ENCODE measurements around the gene EFCAB7.
A peak's percentile ranks its signal among the peaks of the same experiment; 100 is the strongest.

Gene EFCAB7

GRCh38 chr1:63522891-63523728 lies at the start of gene EFCAB7, which contains the start of gene ITGB3BP:
TSS of gene EFCAB7 (plus strand) at chr1:63523525. CDS start at chr1:63525573, 2,048 bp downstream.
TSS of gene ITGB3BP (minus strand) at chr1:63523225. CDS start at chr1:63523133, 92 bp downstream.
- peak; percentile 76 for DNase-seq

- DNase-seq: no peak
Measured at GRCh38 chr1:63475761-63476160, 47.6 kb upstream of the EFCAB7 start.

- no peak for DNase-seq
Measured at GRCh38 chr1:63480057-63480456, 43.3 kb upstream of the EFCAB7 start.

DNA sequence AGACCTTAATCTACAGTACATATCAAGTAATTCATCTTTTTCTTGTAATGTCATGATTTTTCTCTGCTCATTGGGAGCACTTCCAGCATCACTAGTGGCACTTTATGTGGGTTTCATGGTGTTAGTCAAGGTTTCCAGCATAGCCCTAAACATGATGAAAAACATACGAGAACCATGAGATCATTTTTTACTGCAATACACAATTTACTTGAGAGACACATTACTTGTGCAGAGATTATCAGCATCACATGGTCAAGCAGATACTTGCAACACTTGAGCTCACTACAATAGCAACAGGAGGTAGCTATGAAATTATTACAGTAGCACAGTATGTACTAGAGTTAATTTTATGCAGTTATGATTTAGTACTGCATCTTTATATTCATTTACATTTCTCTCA lies 36.7 kb upstream of the EFCAB7 start:
- DNase-seq: no peak

- no peak for DNase-seq
Measured at GRCh38 chr1:63487336-63488065, 35.8 kb upstream of the EFCAB7 start.

DNA sequence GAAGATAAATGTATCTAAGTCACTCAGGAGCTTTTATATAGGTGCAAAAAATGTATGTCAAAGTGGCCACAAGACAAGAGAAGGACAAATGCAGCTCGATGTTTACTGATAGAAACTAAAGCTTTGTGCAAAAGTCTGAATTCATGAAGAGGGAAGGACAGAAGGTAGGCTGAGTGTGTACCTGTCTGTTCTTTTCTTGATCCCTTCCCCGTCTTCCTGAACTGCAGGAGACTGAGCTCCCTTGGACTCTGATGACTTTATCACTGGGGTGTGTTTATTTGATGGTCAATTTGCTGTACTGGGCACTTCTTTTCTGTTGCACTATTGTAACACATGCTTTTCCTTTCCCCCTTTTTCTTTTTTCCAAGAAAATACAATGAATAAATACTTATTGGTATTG lies 25.7 kb upstream of the EFCAB7 start:
- no peak for DNase-seq

- DNase-seq: no peak
Measured at GRCh38 chr1:63498106-63498505, 25.2 kb upstream of the EFCAB7 start.

- no peak for DNase-seq
Measured at GRCh38 chr1:63501256-63501655, 22.1 kb upstream of the EFCAB7 start.

- DNase-seq: no peak
Measured at GRCh38 chr1:63506782-63507181, 16.5 kb upstream of the EFCAB7 start.

DNA sequence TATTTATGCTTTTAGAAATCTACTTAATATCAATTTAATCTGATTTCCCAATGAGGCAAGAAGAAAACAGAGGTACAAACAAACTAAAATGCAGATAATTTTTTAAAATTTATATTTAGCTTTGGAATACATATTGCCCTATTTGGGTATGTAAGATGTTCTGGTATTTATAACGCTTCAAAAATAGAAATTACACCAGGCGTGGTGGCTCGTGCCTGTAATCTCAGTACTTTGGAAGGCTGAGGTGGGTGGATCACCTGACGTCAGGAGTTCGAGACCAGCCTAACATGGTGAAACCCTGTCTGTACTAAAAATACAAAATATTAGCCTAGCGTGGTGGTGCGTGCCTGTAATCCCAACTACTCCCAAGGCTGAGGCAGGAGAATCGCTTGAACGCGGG lies 13.6 kb upstream of the EFCAB7 start:
- DNase-seq: no peak

GRCh38 chr1:63512584-63512983 lies 10.7 kb upstream of the EFCAB7 start:
- DNase-seq: no peak

- DNase-seq: no peak
Measured at GRCh38 chr1:63516629-63517028, 6.7 kb upstream of the EFCAB7 start.

DNA sequence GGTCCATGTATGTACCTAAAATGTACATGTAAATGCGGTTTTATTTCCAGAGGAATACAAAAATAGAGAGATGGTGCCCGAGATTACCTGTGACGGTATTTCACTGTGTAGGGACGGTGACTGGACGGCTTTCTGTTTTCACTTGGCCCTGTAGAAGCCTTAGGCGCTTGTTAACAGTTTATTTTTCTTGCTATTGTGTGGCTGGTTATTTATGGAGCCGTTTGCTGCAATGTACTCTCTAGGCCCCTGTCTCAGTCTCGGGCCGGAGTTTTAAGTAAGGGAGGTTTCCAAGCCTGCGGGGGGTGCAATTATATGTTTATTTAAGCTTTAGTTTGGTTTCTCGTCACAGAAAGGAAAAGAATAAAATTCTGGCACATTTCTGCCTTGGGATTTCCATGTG lies 413 bp downstream of the EFCAB7 start:
- DNase-seq: no peak

- DNase-seq: no peak
Measured at GRCh38 chr1:63524201-63524600, 876 bp downstream of the EFCAB7 start.

- no peak for DNase-seq
Measured at GRCh38 chr1:63532727-63533126, 9.4 kb downstream of the EFCAB7 start.

- DNase-seq: no peak
Measured at GRCh38 chr1:63533931-63534330, 10.6 kb downstream of the EFCAB7 start.

DNA sequence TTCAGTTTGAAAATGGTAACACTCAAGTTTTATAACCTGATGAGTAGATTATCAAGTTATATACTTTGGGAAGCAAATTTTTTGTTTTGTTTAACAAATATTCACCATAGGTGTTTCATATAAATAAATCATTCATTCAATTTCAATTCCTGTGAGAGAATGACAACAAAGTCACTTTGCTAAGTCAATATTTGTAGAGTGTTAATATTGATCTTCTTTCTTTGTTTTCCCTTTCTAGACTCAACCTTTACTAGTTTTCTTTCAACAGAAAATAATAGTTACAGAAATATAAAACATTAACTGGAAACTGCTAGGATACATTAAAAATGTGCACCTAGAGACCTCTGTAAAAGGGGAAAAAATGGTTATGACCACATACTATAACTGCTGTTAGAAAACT lies 11.1 kb downstream of the EFCAB7 start:
- no peak for DNase-seq

- no peak for DNase-seq
Measured at GRCh38 chr1:63537006-63537405, 13.7 kb downstream of the EFCAB7 start.

DNA sequence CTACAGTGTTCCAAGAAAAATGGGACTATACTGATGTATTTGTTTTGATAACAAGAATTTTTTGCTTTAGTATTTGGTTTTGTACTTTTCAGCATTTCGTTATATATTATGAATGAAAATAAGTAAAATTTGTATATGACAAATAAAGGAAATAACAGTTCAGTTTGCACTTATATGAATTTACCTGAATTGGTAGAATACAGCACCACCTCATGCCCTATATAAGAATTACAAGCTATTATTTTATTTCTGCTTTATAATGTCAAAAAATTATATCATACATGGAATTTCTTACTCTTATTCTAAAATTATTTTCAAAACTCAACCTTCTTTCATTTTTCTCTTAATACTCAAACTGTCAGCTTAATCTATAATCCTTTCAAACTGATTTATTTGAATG lies 14.6 kb downstream of the EFCAB7 start:
- no peak for DNase-seq

- no peak for DNase-seq
Measured at GRCh38 chr1:63545780-63546179, 22.5 kb downstream of the EFCAB7 start.

- no peak for DNase-seq
Measured at GRCh38 chr1:63547621-63548294, 24.4 kb downstream of the EFCAB7 start.

DNA sequence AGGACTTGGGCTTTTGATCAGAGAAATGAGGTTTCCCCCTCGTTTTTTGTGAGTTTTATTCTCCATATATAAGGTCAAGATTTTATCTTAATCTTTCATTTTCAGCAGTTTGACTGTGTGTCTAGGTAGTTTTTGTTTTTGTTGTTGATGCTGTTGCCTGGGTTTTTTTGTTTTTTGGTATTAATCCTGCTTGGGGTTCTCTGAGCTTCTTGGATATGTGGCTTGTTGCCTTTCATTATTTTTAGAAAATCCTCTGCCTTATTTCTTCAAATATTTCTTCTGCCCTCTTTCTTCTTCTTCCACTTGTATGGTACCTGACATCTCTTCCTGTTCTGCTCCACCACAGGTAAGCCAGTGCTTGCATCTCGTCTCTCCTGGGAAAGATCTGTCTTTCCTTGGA lies 25.0 kb downstream of the EFCAB7 start:
- DNase-seq: no peak

GRCh38 chr1:63548877-63549276 lies 25.6 kb downstream of the EFCAB7 start:
- DNase-seq: no peak

DNA sequence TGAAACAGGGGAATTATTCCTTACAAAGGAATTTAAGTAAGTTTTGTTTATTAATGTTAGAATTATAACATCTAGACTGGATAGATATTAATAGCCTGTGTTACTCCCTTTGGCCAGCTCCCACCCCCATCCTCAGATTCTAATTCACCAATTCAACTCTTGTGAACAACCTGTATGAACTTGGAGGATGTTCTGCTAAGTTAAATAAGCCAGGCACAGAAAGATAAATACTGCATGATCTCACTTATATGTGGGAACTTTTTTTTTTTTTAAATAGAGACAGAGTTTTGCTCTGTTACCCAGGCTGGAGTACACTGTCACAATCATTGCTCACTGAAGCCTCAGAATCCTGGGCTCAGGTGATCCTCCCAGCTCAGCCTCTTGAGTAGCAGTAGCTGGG lies 32.2 kb downstream of the EFCAB7 start:
- no peak for DNase-seq
